ENCODE data around the gene RAB1A.

- no peak for TF ChIP-seq CTCF (conservative IDR thresholded peaks at IDR 0.05)
- TF ChIP-seq EZH2 (IDR thresholded peaks at IDR 0.05; ENCODE audit: low read depth), result no peak
Measured at GRCh38 chr2:65062843-65063825, 66.8 kb downstream of the RAB1A start.
